ENCODE measurements around the gene DLX3.

DNA sequence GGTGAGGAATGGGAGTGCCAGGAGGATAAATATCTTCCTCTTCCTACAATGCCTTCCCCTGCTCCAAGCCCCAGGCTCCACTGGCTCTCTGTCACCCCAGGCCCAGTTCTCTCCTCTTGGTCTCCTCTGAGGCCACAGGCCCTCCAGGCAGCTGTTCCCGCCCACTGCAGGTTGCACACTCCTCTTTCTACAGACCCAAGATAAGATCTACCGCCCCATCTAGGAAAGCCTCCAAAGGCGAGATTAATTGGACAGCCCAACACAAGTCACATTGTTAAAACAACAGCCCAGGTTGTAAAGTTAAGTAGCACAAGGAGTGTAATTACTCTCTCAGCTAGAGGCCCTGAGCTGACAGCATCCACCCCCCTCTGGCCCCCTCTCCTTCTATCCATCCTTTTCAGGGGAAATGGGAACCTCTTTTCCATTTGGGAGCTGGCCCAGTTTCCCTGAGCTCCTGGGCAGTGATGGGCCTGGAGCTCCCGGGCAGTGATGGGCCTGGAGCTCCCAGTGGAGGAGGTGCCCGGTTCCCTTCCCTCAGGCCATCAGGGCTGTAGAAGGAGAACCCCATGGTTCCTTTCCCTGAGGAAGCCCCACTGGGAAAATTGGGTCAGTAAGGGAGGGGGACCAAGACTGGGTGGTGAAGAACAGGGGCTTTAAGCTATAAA is 18.7 kb downstream of the DLX3 start:
- no peak for TF ChIP-seq FOXA1 (IDR thresholded peaks at IDR 0.05)
- TF ChIP-seq, protein P1, sequence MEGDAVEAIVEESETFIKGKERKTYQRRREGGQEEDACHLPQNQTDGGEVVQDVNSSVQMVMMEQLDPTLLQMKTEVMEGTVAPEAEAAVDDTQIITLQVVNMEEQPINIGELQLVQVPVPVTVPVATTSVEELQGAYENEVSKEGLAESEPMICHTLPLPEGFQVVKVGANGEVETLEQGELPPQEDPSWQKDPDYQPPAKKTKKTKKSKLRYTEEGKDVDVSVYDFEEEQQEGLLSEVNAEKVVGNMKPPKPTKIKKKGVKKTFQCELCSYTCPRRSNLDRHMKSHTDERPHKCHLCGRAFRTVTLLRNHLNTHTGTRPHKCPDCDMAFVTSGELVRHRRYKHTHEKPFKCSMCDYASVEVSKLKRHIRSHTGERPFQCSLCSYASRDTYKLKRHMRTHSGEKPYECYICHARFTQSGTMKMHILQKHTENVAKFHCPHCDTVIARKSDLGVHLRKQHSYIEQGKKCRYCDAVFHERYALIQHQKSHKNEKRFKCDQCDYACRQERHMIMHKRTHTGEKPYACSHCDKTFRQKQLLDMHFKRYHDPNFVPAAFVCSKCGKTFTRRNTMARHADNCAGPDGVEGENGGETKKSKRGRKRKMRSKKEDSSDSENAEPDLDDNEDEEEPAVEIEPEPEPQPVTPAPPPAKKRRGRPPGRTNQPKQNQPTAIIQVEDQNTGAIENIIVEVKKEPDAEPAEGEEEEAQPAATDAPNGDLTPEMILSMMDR (IDR thresholded peaks at IDR 0.05; ENCODE audit: low read depth, low read length, missing input control), result no peak
- TF ChIP-seq RAD21 (IDR thresholded peaks at IDR 0.05), result no peak
- no peak for TF ChIP-seq YY1 (IDR thresholded peaks at IDR 0.05)
- TF ChIP-seq FOXA2 (IDR thresholded peaks at IDR 0.05), result no peak
- TF ChIP-seq GABPA (IDR thresholded peaks at IDR 0.05 in 1 of 2, conservative IDR thresholded peaks at IDR 0.05 in 1 of 2), result no peak
